Breast epithelium (tissue), 3 donors: ENCODE data around the gene WDR86.

Experiments used
- POLR2A ChIP-seq: fragments of 450-650 bp; IDR thresholded peaks from one replicate; pipeline ENCODE4 v1.6.1; 2016; ENCODE audit warnings: antibody characterized with exemption, mild to moderate bottlenecking, moderate library complexity
- POLR2AphosphoS5 ChIP-seq, 3 donors: sonication (generic); formaldehyde crosslinking; IDR thresholded peaks; one replicate each; pipeline ENCODE4 v1.6.1; 2017; ENCODE audit warnings: antibody characterized with exemption in 3 of 3
- TF ChIP-seq, protein P1 (sequence below), 3 donors: fragments of 450-650 bp; IDR thresholded peaks; one replicate each; pipeline ENCODE4 v1.5.1; 2016 to 2017; ENCODE audit warnings: antibody characterized with exemption in 3 of 3, mild to moderate bottlenecking in 3 of 3, moderate library complexity in 3 of 3

DNA sequence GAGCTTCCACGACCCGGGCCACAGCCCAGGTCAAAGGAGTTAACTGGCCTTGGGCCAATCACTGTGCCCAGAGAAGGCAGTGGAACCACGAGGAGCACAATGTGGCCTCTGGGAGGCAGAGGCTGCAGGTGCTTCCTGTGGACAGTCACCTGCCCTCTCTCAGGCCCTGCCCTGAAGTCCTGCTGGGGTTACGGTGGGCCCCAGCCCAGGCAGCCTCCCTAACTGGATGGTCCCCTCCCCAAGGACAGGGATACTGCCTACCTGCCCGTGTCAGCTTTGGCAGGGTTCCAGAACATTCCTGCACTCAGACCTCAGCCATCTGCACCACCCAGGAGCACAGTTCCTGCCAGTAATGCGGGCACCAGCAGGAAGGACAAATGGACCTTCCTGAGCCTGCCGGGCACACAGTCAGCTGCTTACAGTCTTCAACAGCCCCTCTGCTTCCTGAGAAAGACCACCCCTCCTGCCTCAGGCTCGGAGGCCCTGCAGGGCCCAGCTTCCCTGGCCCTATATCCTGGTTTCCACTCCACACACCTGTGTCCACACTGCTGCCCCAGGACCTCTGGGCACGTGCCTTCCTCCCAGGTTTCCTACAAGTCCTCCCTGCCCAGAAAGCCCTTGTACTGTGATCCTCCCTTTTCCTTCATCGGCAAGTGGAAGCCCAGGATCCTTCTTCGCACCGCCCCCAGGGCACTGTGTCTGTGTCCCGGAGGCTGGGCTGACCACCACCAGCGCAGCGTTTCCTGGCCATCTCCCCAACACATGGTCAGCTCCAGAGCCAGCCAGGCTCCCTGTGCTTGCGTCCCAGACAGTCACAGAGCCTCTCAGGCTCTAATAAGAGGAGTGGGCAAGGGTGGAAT is 23.3 kb downstream of the WDR86 start:
- no peak for TF ChIP-seq POLR2AphosphoS5 (IDR thresholded peaks at IDR 0.05)
- TF ChIP-seq POLR2A: no peak
- TF ChIP-seq, protein P1, sequence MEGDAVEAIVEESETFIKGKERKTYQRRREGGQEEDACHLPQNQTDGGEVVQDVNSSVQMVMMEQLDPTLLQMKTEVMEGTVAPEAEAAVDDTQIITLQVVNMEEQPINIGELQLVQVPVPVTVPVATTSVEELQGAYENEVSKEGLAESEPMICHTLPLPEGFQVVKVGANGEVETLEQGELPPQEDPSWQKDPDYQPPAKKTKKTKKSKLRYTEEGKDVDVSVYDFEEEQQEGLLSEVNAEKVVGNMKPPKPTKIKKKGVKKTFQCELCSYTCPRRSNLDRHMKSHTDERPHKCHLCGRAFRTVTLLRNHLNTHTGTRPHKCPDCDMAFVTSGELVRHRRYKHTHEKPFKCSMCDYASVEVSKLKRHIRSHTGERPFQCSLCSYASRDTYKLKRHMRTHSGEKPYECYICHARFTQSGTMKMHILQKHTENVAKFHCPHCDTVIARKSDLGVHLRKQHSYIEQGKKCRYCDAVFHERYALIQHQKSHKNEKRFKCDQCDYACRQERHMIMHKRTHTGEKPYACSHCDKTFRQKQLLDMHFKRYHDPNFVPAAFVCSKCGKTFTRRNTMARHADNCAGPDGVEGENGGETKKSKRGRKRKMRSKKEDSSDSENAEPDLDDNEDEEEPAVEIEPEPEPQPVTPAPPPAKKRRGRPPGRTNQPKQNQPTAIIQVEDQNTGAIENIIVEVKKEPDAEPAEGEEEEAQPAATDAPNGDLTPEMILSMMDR (IDR thresholded peaks at IDR 0.05): no peak
